ENCODE data around the gene PRPSAP1.

PRPSAP1 gene

DNA sequence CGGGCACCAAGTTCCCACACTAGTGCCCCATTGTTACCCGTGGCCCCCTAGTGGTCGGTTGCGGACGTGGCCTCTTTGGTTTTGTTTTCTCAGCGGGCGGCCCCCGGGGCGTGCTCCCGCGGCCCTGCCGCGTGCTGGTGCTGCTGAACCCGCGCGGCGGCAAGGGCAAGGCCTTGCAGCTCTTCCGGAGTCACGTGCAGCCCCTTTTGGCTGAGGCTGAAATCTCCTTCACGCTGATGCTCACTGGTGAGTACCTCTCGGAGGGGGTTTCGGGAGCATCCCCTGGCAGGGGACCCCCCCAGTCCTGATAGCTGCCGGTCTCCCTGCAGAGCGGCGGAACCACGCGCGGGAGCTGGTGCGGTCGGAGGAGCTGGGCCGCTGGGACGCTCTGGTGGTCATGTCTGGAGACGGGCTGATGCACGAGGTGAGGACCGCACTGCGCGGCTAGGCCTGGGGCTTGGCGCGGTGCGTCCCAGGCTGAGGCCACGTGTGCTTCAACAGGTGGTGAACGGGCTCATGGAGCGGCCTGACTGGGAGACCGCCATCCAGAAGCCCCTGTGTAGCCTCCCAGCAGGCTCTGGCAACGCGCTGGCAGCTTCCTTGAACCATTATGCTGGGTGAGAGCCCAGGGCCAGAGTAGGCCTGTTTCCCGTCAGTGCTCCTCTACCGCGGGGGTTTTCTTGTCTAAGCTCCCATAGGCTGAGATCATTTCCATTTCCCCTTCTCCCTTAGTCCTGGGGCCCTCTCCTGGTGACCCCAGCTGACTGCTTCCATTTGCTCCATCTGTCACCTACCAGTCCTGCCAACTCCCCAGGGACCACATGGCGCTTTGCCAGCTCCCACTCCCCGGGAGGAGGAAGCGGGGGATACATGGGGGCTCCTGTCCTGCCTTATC is 32.4 kb upstream of the PRPSAP1 start:
- Histone ChIP-seq H3K36me3 (ENCODE audit: insufficient read depth, low read length) (no peaks in the 10 kb centered on the region), H3K9me3 (ENCODE audit: control insufficient read depth, insufficient read depth, low read length) (no peaks in the 10 kb centered on the region), H3K4me1 (ENCODE audit: insufficient read depth, low read length) (peaks cover 18% of the 10 kb centered on the region), H3K9ac (ENCODE audit: low read depth, low read length) (peak overlapping the region; percentile 83; the same call in 1 of the 2 replicates)

DNA sequence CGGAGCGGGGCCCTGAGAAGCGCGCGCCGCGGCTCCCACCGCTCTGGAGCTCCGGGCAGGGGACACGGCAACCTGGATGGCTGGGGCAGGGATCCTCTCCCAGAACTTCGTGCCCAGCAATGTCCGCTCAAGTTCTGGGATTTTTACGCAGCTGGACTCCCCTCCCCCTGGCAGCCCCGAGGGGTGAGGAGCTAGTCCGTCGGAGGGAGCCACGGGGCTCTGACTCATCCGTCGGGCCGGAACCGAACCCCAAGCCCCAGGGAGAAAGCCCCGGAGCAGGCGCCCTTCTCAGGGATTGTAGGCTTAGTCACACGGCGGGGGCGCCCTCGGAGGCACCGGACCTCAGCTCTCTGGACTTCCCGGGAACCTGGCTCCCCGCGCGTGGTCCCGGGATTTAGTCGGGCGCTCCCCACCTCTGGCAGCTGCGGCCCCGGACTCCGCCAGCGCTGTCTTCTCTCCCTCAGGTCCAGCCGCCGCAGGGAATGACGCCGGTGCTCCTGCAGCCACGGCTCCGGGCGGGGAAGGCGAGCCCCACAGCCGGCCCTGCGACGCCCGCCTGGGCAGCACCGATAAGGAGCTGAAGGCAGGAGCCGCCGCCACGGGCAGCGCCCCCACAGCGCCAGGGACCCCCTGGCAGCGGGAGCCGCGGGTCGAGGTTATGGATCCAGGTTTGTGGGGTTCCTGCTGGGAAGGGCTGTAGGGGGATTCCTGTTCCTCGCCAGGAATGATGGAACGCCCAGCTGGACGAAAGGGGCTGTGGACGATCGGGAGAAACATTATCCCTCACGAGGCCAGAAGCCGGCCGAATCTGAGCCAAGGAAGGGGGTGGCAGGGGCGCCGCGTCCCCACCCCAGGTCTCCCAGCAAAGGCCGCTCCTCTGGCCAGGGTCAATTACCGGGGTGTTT is 31.5 kb upstream of the PRPSAP1 start:
- Histone ChIP-seq H3K36me3 (ENCODE audit: insufficient read depth, low read length) (no peaks in the 10 kb centered on the region), H3K9ac (ENCODE audit: low read depth, low read length) (peak overlapping the region; percentile 83), H3K9me3 (ENCODE audit: control insufficient read depth, insufficient read depth, low read length) (no peaks in the 10 kb centered on the region), H3K4me1 (ENCODE audit: insufficient read depth, low read length) (peaks cover 16% of the 10 kb centered on the region)

DNA sequence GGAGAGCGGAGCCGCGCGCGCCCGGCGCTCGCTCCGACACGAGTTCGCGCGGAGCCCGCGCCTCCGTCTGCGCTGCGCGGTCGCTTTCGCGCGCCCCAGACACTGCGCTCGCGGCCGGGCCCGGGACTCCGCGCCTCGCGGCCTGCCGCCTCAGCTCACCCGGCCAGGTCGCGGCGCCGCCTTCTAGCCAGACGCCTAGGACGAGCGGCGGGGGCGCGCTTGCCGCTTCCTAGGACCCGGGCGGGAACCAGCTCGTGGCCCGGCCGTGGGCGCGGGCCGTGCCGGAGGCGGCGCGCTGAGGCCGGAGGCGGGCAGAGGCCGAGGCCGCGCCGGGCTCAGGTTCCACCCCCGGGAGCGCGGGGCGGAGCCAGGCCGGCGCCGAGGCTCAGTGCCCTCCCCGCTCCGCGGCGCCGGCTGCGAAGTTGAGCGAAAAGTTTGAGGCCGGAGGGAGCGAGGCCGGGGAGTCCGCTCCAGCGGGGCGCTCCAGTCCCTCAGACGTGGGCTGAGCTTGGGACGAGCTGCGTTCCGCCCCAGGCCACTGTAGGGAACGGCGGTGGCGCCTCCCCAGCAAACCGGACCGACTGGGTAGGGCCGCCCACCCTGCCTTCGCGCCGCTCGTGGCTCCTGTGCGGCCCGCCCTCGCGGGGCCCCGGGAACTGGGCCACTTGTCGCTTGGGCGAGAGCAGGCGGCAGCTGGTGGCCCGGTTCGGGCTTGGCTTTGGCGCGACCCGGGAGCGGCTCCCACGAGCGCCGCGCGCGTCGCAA is 30.7 kb upstream of the PRPSAP1 start, which contains the start of gene SPHK1:
Gene SPHK1, plus strand, starts transcription at position 388 of the 765 bp plus-strand sequence. CDS start 1,036 bp downstream, outside the sequence.
- Histone ChIP-seq H3K36me3 (ENCODE audit: insufficient read depth, low read length) (no peaks in the 10 kb centered on the region), H3K9me3 (ENCODE audit: control insufficient read depth, insufficient read depth, low read length) (no peaks in the 10 kb centered on the region), H3K4me1 (ENCODE audit: insufficient read depth, low read length) (peaks cover 8% of the 10 kb centered on the region), H3K9ac (ENCODE audit: low read depth, low read length) (peak within 1 kb of the TSS; percentile 83)

DNA sequence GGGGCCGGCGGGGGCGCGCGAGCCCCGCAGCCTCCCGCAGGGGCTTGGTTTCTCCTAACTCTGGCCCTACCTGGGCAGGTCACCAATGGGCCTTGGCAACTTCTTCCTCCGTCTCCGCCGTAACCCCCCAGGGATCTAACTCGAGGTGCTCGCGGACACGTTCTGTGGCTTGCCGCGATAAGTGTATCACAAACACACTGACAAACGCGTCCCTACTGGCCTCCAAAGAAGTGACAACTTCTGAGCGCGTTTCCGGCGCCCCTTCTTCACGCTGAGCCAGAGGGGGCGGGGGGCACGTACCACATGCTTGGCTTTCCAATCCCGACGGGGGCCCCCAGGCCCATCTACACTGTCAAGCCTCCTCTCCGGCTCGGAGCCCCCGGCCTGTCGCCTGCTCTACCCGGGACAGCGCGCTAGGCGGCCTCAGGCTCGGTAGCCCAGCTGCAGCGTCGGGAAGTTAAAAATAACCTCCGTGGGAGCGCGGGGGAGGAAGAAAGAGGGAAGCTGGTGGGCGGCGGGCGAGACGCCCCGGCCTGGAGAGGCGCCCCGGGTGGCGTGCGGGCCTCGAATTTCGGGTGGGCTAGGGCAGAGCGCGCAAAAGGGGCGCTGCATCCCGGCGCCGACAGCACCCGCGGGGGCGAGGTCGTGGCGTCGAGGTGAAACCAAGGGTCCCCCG is 30.0 kb upstream of the PRPSAP1 start:
- Histone ChIP-seq H3K9me3 (ENCODE audit: control insufficient read depth, insufficient read depth, low read length) (no peaks in the 10 kb centered on the region), H3K9ac (ENCODE audit: low read depth, low read length) (peak overlapping the region; percentile 83), H3K4me1 (ENCODE audit: insufficient read depth, low read length) (peaks cover 2% of the 10 kb centered on the region), H3K36me3 (ENCODE audit: insufficient read depth, low read length) (no peaks in the 10 kb centered on the region)

DNA sequence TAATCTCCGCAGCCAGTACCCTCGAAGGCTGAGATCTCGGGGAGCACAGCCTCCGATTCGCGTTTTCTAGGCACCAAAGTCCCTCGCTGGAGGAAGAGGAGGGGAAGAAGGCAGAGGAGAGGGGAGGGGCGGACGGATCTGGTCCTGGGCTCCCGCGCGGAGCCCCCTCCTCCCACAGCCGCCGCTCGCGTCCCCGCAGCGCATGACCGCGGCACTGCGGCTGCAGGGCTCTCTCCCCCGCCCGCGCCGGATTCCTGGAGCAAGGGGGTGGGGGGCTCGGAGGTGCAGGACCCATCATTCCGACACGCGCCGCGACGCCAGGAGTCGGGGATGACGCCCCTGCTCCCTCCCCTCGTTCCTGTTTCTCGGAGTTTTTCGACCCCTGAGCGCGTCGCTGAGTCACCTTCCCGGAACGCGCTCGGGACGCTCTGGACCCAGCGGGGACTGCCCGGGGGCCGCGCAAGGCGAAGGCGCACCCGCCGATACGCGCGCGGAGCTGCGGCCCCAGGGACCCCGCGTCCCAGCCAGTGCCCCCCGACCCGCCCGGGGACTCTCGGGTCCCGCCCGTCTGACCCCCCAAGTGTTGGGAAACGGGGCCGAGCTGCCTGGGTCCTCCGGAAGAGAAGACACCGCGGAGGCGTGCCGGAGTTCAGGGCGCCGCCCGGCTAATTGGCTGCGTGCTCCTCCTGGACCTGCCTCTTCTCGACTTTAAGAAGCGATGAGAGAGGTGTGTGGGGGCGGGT is 29.3 kb upstream of the PRPSAP1 start:
- Histone ChIP-seq H3K36me3 (ENCODE audit: insufficient read depth, low read length) (no peaks in the 10 kb centered on the region), H3K9me3 (ENCODE audit: control insufficient read depth, insufficient read depth, low read length) (no peaks in the 10 kb centered on the region), H3K9ac (ENCODE audit: low read depth, low read length) (peak overlapping the region; percentile 83), H3K4me1 (ENCODE audit: insufficient read depth, low read length) (no peaks in the 10 kb centered on the region)

DNA sequence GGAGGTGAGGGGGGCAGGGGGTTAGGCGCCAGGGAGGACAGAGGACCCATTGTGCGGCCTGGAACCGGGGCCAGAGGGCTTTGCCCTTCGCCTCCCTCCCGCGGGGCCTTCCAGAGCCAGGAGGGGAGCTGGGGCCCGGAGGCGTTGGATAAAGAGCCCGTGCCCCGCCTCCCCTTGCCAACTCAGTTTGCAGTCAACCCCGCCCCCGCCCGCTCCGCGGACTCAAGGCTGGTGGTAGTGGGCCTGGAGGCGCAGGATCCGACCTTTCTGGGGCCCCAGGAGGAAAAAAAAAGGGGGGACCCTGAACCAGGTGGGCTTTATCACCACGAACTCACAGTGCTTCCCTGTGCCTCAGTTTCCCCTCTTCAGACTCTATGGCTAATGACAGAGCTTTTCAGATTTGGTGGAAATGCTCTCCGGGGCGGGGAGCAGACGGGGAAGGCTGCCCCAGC is 28.7 kb upstream of the PRPSAP1 start:
- Histone ChIP-seq H3K36me3 (ENCODE audit: insufficient read depth, low read length) (no peaks in the 10 kb centered on the region), H3K4me1 (ENCODE audit: insufficient read depth, low read length) (no peaks in the 10 kb centered on the region), H3K9me3 (ENCODE audit: control insufficient read depth, insufficient read depth, low read length) (no peaks in the 10 kb centered on the region), H3K9ac (ENCODE audit: low read depth, low read length) (peak overlapping the region; percentile 83)

DNA sequence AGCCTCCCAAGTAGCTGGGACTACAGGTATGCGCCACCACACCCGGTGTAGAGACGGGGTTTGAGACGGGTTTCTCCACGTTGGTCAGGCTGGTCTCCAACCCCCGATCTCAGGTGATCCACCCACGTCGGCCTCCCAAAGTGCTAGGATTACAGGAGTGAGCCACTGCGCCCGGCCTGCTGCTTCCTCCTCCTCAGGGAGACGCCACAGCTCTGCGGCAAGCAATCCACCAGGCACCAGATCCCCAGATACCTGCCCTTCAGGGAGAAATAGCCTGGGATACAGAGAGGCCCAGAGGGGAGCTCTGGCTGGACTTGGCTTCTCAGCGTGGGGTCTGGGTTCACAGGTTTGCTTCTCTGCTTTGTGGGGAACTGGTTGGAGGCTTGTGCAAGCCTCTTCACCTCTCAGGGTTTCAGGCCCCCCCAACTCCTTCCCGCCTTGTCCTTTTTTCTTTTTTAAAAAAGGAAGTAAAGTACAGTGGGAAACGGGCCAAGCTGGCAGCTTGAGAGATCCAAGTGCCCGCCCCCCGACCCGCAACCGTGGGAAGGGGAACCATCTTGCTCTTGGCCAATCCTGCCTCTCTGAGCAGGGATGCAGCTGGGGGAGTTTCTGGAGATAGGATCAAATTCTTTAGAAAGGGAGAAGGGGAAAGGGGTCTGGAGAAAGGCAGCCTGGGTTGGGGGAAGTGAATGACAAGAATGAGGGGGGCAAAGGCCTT is 28.1 kb upstream of the PRPSAP1 start:
- peak overlapping the region; percentile 83; the same call in 1 of the 2 replicates for H3K9ac ChIP-seq (ENCODE audit: low read depth, low read length)
- no peaks in the 10 kb centered on the region for H3K9me3 ChIP-seq (ENCODE audit: control insufficient read depth, insufficient read depth, low read length)
- H3K4me1 ChIP-seq (ENCODE audit: insufficient read depth, low read length): no peaks in the 10 kb centered on the region
- H3K36me3 ChIP-seq (ENCODE audit: insufficient read depth, low read length): no peaks in the 10 kb centered on the region

DNA sequence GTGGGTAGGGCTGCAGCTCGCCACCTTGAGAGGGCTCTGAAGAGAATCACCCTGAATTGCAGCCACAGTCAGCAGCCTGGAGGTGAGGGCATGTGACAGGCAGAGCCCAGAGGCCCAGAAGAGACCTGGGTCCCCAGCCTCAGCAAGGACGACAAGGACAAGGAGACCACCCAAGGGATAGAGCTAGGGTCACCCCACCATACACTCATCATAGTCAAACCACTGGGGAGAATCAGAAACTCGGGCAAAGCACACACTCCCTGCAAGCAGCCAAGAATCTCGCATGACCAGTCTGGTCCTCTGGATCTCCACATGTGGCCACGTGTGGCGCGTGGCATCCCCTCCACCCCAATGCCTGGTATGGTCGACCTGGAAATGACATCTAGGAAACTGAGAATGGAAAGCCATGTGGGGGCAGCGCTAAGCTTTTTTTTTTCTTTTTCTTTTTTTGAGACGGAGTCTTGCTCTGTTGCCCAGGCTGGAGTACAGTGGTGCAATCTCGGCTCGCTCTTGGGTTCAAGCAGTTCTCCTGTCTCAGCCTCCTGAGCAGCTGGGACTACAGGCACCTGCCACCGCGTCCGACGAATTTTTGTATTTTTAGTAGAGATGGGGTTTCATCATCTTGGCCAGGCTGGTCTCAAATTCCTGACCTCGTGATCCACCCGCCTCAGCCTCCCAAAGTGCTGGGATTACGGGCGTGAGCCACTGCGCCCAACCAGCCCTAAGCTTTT is 26.1 kb upstream of the PRPSAP1 start:
- H3K36me3 ChIP-seq (ENCODE audit: insufficient read depth, low read length): no peaks in the 10 kb centered on the region
- no peak overlapping the region for H3K9ac ChIP-seq (ENCODE audit: low read depth, low read length)
- no peaks in the 10 kb centered on the region for H3K4me1 ChIP-seq (ENCODE audit: insufficient read depth, low read length)
- no peaks in the 10 kb centered on the region for H3K9me3 ChIP-seq (ENCODE audit: control insufficient read depth, insufficient read depth, low read length)

DNA sequence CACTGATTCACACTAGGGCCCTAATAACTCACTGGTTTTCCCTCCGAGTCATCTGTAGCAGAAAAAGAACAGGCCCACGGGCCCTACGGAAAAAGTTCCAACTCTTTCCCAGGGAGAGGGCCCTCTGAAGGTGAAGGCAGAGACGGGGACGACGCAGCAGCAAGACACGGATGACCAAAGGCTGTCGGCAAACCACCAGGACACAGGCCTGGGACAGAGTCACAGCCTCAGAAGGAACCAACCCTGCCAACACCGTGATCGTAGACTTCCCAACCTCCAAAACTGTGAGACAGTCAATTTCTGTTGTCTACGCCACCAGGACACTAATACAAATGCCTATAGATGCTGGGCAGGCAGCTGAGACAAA is 25.5 kb upstream of the PRPSAP1 start:
- Histone ChIP-seq H3K9ac (ENCODE audit: low read depth, low read length) (no peak overlapping the region), H3K4me1 (ENCODE audit: insufficient read depth, low read length) (no peaks in the 10 kb centered on the region), H3K9me3 (ENCODE audit: control insufficient read depth, insufficient read depth, low read length) (no peaks in the 10 kb centered on the region), H3K36me3 (ENCODE audit: insufficient read depth, low read length) (no peaks in the 10 kb centered on the region)

DNA sequence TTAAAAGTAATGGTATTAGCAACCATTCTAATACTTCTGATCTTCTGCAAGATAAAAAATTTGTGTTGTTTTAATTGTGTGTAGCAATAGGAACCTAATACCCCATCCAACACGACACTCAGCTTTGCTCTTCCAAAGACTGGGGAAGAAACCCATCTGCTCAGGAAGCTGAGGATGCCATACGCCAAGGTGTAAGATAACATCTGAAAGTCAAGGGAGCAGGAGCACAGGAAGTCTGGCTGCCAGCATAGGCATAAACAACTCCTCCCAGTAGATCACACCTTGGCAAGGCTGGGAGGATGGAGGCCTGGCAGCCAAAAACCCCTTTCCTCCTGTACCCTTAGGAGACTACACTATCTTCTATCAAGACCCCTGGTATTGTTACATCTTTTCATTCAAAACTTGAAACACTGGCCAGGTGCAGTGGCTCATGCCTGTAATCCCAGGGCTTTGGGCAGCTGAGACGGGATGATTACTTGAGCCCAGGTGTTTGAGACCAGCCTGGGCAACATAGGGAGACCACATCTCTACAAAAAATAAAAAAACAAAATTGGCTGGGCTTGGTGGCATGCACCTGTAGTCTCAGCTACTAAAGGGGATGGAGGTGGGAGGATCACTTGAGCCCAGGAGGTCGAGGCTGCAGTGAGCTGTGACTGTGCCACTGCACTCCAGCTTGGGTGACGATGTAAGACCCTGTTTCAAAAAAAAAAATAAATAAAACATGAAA is 25.0 kb upstream of the PRPSAP1 start:
- Histone ChIP-seq H3K9me3 (ENCODE audit: control insufficient read depth, insufficient read depth, low read length) (no peaks in the 10 kb centered on the region), H3K4me1 (ENCODE audit: insufficient read depth, low read length) (peaks cover 1% of the 10 kb centered on the region; the same call in 1 of the 2 replicates), H3K9ac (ENCODE audit: low read depth, low read length) (no peak overlapping the region), H3K36me3 (ENCODE audit: insufficient read depth, low read length) (no peaks in the 10 kb centered on the region)

DNA sequence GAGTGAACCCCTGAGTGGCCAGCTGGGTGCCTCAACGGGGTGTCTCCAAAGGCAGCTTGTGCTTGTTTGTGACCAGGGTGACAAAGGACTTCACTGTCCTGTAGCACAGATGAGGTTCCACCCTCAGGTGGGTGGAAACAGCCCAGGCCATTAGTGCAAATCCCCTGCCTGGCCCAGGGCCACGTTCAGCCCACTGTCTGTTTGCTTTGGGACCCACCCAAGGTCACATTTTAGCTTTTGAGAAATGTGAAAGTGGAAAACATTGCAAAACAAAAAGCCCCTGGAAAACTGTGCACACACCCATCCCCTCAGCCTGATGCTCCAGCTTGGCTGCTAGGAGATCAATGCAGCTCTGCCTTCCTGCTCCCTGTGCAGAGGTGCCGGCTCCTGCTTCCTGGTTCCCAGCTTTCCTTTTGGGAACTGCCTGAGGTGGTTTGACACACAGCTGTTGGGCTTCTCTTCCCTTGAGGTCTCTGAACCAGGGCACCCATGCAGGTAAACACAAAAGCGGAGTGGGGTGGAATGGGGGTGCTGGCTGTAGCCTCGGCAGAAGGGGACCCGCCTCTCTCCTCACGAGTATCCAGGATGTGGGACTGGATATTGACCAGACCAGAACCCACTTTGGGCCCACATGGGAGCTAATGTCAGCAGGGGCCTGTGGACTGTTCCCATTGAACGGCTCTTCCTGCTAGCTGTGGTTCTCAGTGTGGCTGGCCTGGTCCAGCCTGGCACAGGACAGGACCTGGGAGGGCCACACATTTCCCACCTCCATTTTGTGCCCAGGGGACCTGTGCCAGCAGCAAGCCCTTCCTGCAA is 22.8 kb upstream of the PRPSAP1 start:
- H3K36me3 ChIP-seq (ENCODE audit: insufficient read depth, low read length): no peaks in the 10 kb centered on the region
- no peak overlapping the region for H3K9ac ChIP-seq (ENCODE audit: low read depth, low read length)
- no peaks in the 10 kb centered on the region for H3K9me3 ChIP-seq (ENCODE audit: control insufficient read depth, insufficient read depth, low read length)
- peaks cover 7% of the 10 kb centered on the region; the same call in 1 of the 2 replicates for H3K4me1 ChIP-seq (ENCODE audit: insufficient read depth, low read length)
